ENCODE data around the gene HLA-DPB1. TPM values are rescaled to one million over a fixed set of nuclear protein-coding genes. Genes with fewer than 3 reads are reported as not detected.

The HLA-DPB1 gene
- polyA plus RNA-seq = 100 to 1,000 TPM in 1 of 4 donors, 10 to 100 TPM in 3; 14.3 to 150 (median 74.4) TPM
- long read RNA-seq, donor 1, transcript HLA-DPB1-211 (6 exons, 1,560 nt) = major isoform, 74 of 262 reads
- long read RNA-seq, donor 1, transcript HLA-DPB1-217 (2 exons, 775 nt) = minor isoform, 6 of 262 reads
- long read RNA-seq, donor 1, transcript HLA-DPB1-213 (2 exons, 693 nt) = minor isoform, 6 of 262 reads
- long read RNA-seq, donor 1, partial matches to known transcripts = 167 of 262 reads
- long read RNA-seq, donor 1, other reads (novel, unspliced or antisense) = 9 of 262 reads
- long read RNA-seq, donor 2, transcript HLA-DPB1-211 (6 exons, 1,560 nt) = major isoform, 19 of 51 reads
- long read RNA-seq, donor 2, partial matches to known transcripts = 29 of 51 reads
- long read RNA-seq, donor 2, other reads (novel, unspliced or antisense) = 0 of 51 reads
- long read RNA-seq, donor 3, transcript HLA-DPB1-211 (6 exons, 1,560 nt) = major isoform, 27 of 151 reads
- long read RNA-seq, donor 3, transcript HLA-DPB1-217 (2 exons, 775 nt) = minor isoform, 6 of 151 reads
- long read RNA-seq, donor 3, transcript HLA-DPB1-213 (2 exons, 693 nt) = minor isoform, 5 of 151 reads
- long read RNA-seq, donor 3, partial matches to known transcripts = 113 of 151 reads
- long read RNA-seq, donor 3, other reads (novel, unspliced or antisense) = 0 of 151 reads
- long read RNA-seq, donor 4 = 0 reads
- long read RNA-seq, donor 5, partial matches to known transcripts = 22 of 26 reads
- long read RNA-seq, donor 5, other reads (novel, unspliced or antisense) = 0 of 26 reads
- long read RNA-seq, donor 6, transcript HLA-DPB1-211 (6 exons, 1,560 nt) = major isoform, 48 of 182 reads
- long read RNA-seq, donor 6, transcript HLA-DPB1-213 (2 exons, 693 nt) = minor isoform, 6 of 182 reads
- long read RNA-seq, donor 6, partial matches to known transcripts = 120 of 182 reads
- long read RNA-seq, donor 6, other reads (novel, unspliced or antisense) = 6 of 182 reads
- long read RNA-seq, donor 7, partial matches to known transcripts = 7 of 10 reads
- long read RNA-seq, donor 7, other reads (novel, unspliced or antisense) = 0 of 10 reads
- long read RNA-seq, donor 8, partial matches to known transcripts = 0 of 2 reads
- long read RNA-seq, donor 8, other reads (novel, unspliced or antisense) = 0 of 2 reads
- long read RNA-seq, donor 9, transcript HLA-DPB1-211 (6 exons, 1,560 nt) = major isoform, 9 of 17 reads
- long read RNA-seq, donor 9, partial matches to known transcripts = 7 of 17 reads
- long read RNA-seq, donor 9, other reads (novel, unspliced or antisense) = 0 of 17 reads
- long read RNA-seq, donor 10, transcript HLA-DPB1-211 (6 exons, 1,560 nt) = major isoform, 19 of 105 reads
- long read RNA-seq, donor 10, partial matches to known transcripts = 49 of 105 reads
- long read RNA-seq, donor 10, other reads (novel, unspliced or antisense) = 36 of 105 reads

DNA sequence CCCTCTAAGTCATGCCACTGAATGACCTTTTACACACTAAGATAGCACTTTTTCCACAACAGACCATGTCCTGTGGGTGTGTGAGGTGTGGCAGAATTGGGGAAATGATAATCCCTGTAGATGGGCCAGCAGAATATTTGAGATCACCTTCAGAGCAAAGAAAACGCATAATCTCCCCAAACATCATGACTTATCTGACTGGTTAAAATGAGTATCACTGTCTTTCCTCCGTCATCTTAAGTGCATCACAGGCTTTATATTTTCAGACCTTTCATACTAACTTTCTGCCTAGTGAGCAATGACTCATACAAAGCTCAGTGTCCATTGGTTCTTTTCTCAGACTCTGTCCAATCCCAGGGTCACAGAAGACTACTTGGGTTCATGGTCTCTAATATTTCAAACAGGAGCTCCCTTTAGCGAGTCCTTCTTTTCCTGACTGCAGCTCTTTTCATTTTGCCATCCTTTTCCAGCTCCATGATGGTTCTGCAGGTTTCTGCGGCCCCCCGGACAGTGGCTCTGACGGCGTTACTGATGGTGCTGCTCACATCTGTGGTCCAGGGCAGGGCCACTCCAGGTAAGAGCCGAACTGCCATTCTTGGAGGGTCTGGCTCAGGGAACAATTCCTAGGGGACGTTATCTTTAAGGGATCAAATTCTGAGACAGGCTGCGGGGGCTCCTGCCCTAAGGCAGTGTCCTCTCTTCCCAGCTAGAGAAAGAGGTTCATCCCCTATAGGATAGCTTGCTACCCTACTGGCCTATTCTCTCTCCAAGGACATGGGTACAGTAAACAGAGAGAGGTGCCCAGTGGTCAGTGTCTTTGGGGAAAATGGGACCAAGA, at the start of gene HLA-DPB1:
Gene HLA-DPB1 (plus strand): TSS at position 423 of the 838 bp plus-strand sequence. CDS start 52 bp downstream, at position 475.
- H3K4me3 ChIP-seq (ENCODE audit: low read depth in 1 of 3, low read length in 3 of 3) = peak within 1 kb of the TSS; percentile 30 to 62 (median 43)
- no peak for FAIRE-seq
- H3K36me3 ChIP-seq (ENCODE audit: control insufficient read depth in 3 of 3, insufficient read depth in 2 of 3, low read depth in 1 of 3, low read length in 3 of 3) = no peaks in the 10 kb centered on the region
- peaks cover 0 to 38% (median 0%) of the 10 kb centered on the region in 3 donors for H3K27me3 ChIP-seq (ENCODE audit: control insufficient read depth in 3 of 3, insufficient read depth in 3 of 3, low read length in 3 of 3)
- H3K4me1 ChIP-seq (ENCODE audit: control insufficient read depth in 3 of 3, insufficient read depth in 2 of 3, low read depth in 1 of 3, low read length in 2 of 3) = peaks cover 0 to 2% (median 0%) of the 10 kb centered on the region in 3 donors
- H3K9me3 ChIP-seq (ENCODE audit: control insufficient read depth in 2 of 2, insufficient read depth in 1 of 2, low read depth in 1 of 2, low read length in 1 of 2) = no peaks in the 10 kb centered on the region
- H3K27ac ChIP-seq (ENCODE audit: low read depth in 1 of 3, low read length in 2 of 3) = peak within 1 kb of the TSS in 2 of 3 donors; percentile 27 to 72
- WGBS, 3 donors = 45 to 58% (median 53%) methylated on average over 10 of the region's 10 CpGs
- DNase-seq = peak; percentile 45 to 76

DNA sequence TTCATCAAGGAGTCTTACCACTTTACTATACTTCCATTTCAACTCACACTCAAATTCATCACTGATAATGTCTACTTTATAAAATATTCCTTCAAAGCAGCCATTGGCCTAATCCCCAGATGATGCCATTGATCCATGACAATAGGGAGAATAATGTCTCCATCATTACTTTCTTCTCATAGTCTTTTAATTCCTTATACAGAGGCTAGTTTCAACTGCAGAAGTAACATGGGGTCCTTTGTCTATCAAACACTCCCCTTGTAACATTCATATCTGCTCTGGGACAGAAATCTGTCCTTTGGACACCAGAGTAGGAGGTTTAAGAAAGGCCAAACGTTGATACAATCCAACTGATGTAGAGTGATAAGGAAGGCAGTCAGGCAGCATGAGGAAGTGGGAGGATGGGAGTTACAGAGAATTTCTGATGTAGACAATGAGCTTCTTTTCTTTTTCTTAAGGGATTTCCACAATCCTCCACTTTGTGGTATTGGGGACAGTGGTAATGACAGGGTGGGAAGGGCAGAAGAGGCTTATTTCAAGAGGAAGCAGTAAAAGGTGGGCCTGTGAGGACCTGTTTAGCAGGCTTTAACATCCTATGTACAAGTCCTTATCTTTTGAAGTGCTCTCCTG, 47.5 kb upstream of the HLA-DPB1 start:
- H3K27ac ChIP-seq (ENCODE audit: low read depth in 1 of 3, low read length in 2 of 3) = peak overlapping the region in 2 of 3 donors; percentile 17 to 72
- no peaks in the 10 kb centered on the region for H3K9me3 ChIP-seq (ENCODE audit: control insufficient read depth in 2 of 2, insufficient read depth in 1 of 2, low read depth in 1 of 2, low read length in 1 of 2)
- no peak for FAIRE-seq
- DNase-seq = no peak
- peaks cover 0 to 10% (median 0%) of the 10 kb centered on the region in 3 donors for H3K27me3 ChIP-seq (ENCODE audit: control insufficient read depth in 3 of 3, insufficient read depth in 3 of 3, low read length in 3 of 3)
- no peaks in the 10 kb centered on the region for H3K36me3 ChIP-seq (ENCODE audit: control insufficient read depth in 3 of 3, insufficient read depth in 2 of 3, low read depth in 1 of 3, low read length in 3 of 3)
- no peaks in the 10 kb centered on the region for H3K4me1 ChIP-seq (ENCODE audit: control insufficient read depth in 3 of 3, insufficient read depth in 2 of 3, low read depth in 1 of 3, low read length in 2 of 3)
- no peak overlapping the region for H3K4me3 ChIP-seq (ENCODE audit: low read depth in 1 of 3, low read length in 3 of 3)
- WGBS, 3 donors = 14 to 17% (median 14%) methylated on average over 1 of the region's 1 CpG

DNA sequence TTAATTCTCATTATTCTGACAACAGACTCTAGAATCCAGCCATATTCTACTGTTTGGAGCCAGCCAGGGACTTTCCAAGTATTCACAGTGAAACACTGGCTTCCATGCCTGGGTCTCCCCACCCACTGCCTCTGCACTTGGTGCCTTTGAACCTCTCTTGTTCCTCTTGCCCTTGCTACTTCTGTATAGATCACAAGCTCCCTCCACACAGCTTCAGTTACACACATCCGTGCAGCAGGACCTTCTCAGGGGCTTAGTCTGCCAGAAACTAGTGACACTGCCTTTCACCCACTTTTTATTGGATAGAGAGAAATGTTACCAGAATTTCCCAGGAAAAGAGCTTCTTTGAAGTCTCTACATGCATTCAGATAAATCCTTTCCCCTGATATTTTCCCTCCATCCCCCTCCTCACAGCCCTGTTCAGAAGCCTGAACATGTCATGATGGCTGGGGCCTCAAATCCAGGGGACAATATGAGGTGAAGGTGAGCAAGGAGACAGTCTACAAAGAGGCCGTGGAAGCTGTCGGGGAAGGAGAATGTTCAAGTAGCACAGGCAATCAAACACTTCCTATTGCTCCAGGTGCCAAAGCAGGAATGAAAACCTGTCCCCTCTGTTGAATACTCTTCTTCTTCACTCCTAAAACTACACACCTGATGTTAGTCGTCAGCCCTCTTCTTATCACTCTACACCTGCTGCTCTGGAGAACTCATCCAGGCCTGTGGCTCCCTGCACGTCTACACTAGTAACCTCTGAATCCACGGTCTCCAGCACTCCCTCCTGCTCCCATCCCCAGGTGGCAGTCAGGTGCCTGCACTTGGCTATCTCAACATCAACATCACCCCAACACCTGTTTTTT, 46.2 kb upstream of the HLA-DPB1 start:
- H3K36me3 ChIP-seq (ENCODE audit: control insufficient read depth in 3 of 3, insufficient read depth in 2 of 3, low read depth in 1 of 3, low read length in 3 of 3) = no peaks in the 10 kb centered on the region
- no peaks in the 10 kb centered on the region for H3K9me3 ChIP-seq (ENCODE audit: control insufficient read depth in 2 of 2, insufficient read depth in 1 of 2, low read depth in 1 of 2, low read length in 1 of 2)
- H3K4me3 ChIP-seq (ENCODE audit: low read depth in 1 of 3, low read length in 3 of 3) = no peak overlapping the region
- DNase-seq = peak in 1 of 2 donors; percentile 8
- H3K27ac ChIP-seq (ENCODE audit: low read depth in 1 of 3, low read length in 2 of 3) = peak overlapping the region in 2 of 3 donors; percentile 17 to 52
- no peak for FAIRE-seq
- H3K4me1 ChIP-seq (ENCODE audit: control insufficient read depth in 3 of 3, insufficient read depth in 2 of 3, low read depth in 1 of 3, low read length in 2 of 3) = no peaks in the 10 kb centered on the region
- WGBS, 3 donors = 41 to 44% (median 41%) methylated on average over 6 of the region's 6 CpGs
- H3K27me3 ChIP-seq (ENCODE audit: control insufficient read depth in 3 of 3, insufficient read depth in 3 of 3, low read length in 3 of 3) = peaks cover 0 to 10% (median 0%) of the 10 kb centered on the region in 3 donors

DNA sequence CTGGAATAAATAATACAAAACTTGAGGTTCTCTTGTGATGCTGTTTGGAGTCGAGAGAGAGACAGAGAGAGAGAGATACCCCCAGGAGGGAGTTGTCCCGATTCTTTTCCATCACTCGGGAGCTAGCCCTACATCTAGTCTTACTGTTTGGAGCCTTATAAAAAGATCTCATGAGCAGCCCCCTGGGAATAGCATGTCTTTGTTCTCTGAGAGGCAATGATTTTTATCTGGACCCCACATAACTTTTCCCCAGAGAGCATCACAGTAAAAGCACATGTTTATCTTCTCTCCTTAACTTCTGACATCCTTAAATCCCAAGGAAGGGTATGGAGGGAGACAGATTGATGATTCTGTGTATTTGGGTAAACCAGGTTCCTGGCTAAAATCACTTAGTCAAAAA, 45.5 kb upstream of the HLA-DPB1 start:
- H3K27ac ChIP-seq (ENCODE audit: low read depth in 1 of 3, low read length in 2 of 3) = peak overlapping the region in 1 of 3 donors; percentile 52
- H3K9me3 ChIP-seq (ENCODE audit: control insufficient read depth in 2 of 2, insufficient read depth in 1 of 2, low read depth in 1 of 2, low read length in 1 of 2) = no peaks in the 10 kb centered on the region
- peaks cover 0 to 10% (median 0%) of the 10 kb centered on the region in 3 donors for H3K27me3 ChIP-seq (ENCODE audit: control insufficient read depth in 3 of 3, insufficient read depth in 3 of 3, low read length in 3 of 3)
- no peak for FAIRE-seq
- no peaks in the 10 kb centered on the region for H3K4me1 ChIP-seq (ENCODE audit: control insufficient read depth in 3 of 3, insufficient read depth in 2 of 3, low read depth in 1 of 3, low read length in 2 of 3)
- no peaks in the 10 kb centered on the region for H3K36me3 ChIP-seq (ENCODE audit: control insufficient read depth in 3 of 3, insufficient read depth in 2 of 3, low read depth in 1 of 3, low read length in 3 of 3)
- no peak overlapping the region for H3K4me3 ChIP-seq (ENCODE audit: low read depth in 1 of 3, low read length in 3 of 3)
- DNase-seq = no peak
- WGBS, 3 donors = 56 to 83% (median 66%) methylated on average over 3 of the region's 3 CpGs

DNA sequence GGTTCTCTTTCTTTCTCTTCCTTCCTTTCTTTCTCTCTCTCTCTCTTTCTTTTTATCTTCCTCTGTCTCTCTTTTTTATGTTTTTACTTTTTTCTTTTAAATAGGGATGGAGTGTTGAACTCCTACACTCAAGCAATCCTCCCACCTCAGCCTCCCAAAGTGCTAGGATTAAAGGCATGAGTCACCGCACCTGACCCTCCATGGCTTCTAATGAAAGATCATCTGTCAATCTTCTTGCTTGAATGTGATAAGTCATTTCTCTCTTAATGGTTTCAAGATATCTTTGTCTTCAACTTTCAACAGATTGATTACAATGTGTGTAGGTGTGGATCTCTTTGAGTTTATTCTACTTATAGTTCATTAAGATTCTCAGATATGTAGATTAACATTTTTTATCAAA, 41.2 kb upstream of the HLA-DPB1 start:
- Histone ChIP-seq H3K27me3 (ENCODE audit: control insufficient read depth in 3 of 3, insufficient read depth in 3 of 3, low read length in 3 of 3) (peaks cover 0 to 7% (median 0%) of the 10 kb centered on the region in 3 donors), H3K4me1 (ENCODE audit: control insufficient read depth in 3 of 3, insufficient read depth in 2 of 3, low read depth in 1 of 3, low read length in 2 of 3) (no peaks in the 10 kb centered on the region), H3K27ac (ENCODE audit: low read depth in 1 of 3, low read length in 2 of 3) (no peak overlapping the region), H3K4me3 (ENCODE audit: low read depth in 1 of 3, low read length in 3 of 3) (no peak overlapping the region), H3K9me3 (ENCODE audit: control insufficient read depth in 2 of 2, insufficient read depth in 1 of 2, low read depth in 1 of 2, low read length in 1 of 2) (no peaks in the 10 kb centered on the region), H3K36me3 (ENCODE audit: control insufficient read depth in 3 of 3, insufficient read depth in 2 of 3, low read depth in 1 of 3, low read length in 3 of 3) (no peaks in the 10 kb centered on the region)
- FAIRE-seq = no peak
- no peak for DNase-seq
- WGBS, 3 donors = 93 to 100% (median 97%) methylated on average over 1 of the region's 1 CpG

DNA sequence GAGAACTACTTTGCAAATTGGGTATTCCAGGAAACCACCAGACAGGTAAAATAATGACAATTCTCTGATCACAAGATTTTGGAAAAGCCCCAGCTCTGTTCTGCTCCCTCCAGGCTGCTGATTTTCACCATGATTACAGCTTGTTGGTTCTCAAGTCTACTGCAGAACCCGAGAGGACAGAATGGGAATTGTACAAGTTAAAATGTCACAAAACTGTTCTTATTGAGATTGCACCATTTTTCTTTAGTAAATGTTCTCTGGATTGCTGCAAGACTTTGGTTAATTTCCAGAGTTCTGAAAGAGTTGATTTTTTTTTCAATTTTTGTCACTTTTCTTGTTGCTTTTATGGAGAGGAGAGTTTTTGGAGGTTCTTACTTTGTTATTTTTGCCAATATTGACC, 39.3 kb upstream of the HLA-DPB1 start:
- no peak overlapping the region for H3K4me3 ChIP-seq (ENCODE audit: low read depth in 1 of 3, low read length in 3 of 3)
- no peaks in the 10 kb centered on the region for H3K4me1 ChIP-seq (ENCODE audit: control insufficient read depth in 3 of 3, insufficient read depth in 2 of 3, low read depth in 1 of 3, low read length in 2 of 3)
- WGBS, 3 donors = 60 to 74% (median 63%) methylated on average over 1 of the region's 1 CpG
- no peaks in the 10 kb centered on the region for H3K36me3 ChIP-seq (ENCODE audit: control insufficient read depth in 3 of 3, insufficient read depth in 2 of 3, low read depth in 1 of 3, low read length in 3 of 3)
- H3K27ac ChIP-seq (ENCODE audit: low read depth in 1 of 3, low read length in 2 of 3) = no peak overlapping the region
- H3K27me3 ChIP-seq (ENCODE audit: control insufficient read depth in 3 of 3, insufficient read depth in 3 of 3, low read length in 3 of 3) = no peaks in the 10 kb centered on the region
- H3K9me3 ChIP-seq (ENCODE audit: control insufficient read depth in 2 of 2, insufficient read depth in 1 of 2, low read depth in 1 of 2, low read length in 1 of 2) = no peaks in the 10 kb centered on the region
- DNase-seq (no peak), FAIRE-seq (no peak)
